ENCODE data around the gene APC2. TPM values are rescaled to one million over a fixed set of nuclear protein-coding genes. Genes with fewer than 3 reads are reported as not detected.

Gene APC2
- total RNA-seq, 1 experiment from 2014 or later = 0.68 TPM

- H3K36me3 Mint-ChIP-seq (ENCODE audit: insufficient read depth in 1 of 3, low read depth in 3 of 3) = peaks cover 35 to 58% (median 53%) of the 10 kb centered on the region in 3 experiments
- no peak overlapping the region for H2BK5ac ChIP-seq (ENCODE audit: insufficient read length, low read length)
- H3K9me3 Mint-ChIP-seq = no peaks in the 10 kb centered on the region
- no peak overlapping the region for H3K14ac ChIP-seq (ENCODE audit: insufficient read depth, low read length)
- H3K9me3 ChIP-seq (ENCODE audit: control insufficient read depth, low read depth, low read length) = no peaks in the 10 kb centered on the region
- no peak overlapping the region for H3T11ph ChIP-seq (ENCODE audit: low read length)
- no CpG with 5 or more reads among the region's 8 CpGs for WGBS (ENCODE audit: extremely low coverage, insufficient read length, low lambda C conversion rate)
- no peak overlapping the region for H2BK12ac ChIP-seq (ENCODE audit: insufficient read length, low read depth, low read length)
- H3K4me1 Mint-ChIP-seq = peaks cover 0 to 20% of the 10 kb centered on the region in 2 experiments
- no peak overlapping the region for H3K23ac ChIP-seq (ENCODE audit: insufficient read length, low read depth, low read length)
- no peaks in the 10 kb centered on the region for H3K27me3 ChIP-seq (ENCODE audit: insufficient read depth, low read length)
- peak overlapping the region in 2 of 3 experiments; percentile 44 to 55; a peak in 2 of 7 replicates for H3K27ac Mint-ChIP-seq
- no peak overlapping the region for H2BK15ac ChIP-seq (ENCODE audit: low read depth, low read length)
- H3K4me3 Mint-ChIP-seq = peak overlapping the region; percentile 96 to 98
- peaks cover 11% of the 10 kb centered on the region; the same call in 1 of the 2 replicates for H3K79me2 ChIP-seq (ENCODE audit: insufficient read depth, low read length)
- no peak overlapping the region for H2BK20ac ChIP-seq (ENCODE audit: low read depth, low read length, poor library complexity, severe bottlenecking)
- H3K4me1 ChIP-seq (ENCODE audit: insufficient read depth, low read length) = no peaks in the 10 kb centered on the region
- no peak overlapping the region for H2AK5ac ChIP-seq (ENCODE audit: insufficient read length, low read length)
- no peaks in the 10 kb centered on the region for H4K20me1 ChIP-seq (ENCODE audit: control insufficient read depth, insufficient read depth, insufficient read length)
- H3K18ac ChIP-seq (ENCODE audit: insufficient read length, low read depth, low read length) = no peak overlapping the region
- no peak overlapping the region for H3K4ac ChIP-seq (ENCODE audit: low read depth, low read length)
- H3K9ac ChIP-seq (ENCODE audit: extremely low read depth, insufficient read length, low read length) = no peak overlapping the region
- no peaks in the 10 kb centered on the region; the same call in 1 of the 2 replicates for H3K27me3 Mint-ChIP-seq (ENCODE audit: low read depth)
- no peak overlapping the region for H2BK120ac ChIP-seq (ENCODE audit: low read depth, low read length, poor library complexity, severe bottlenecking)
- no peak overlapping the region for H3K56ac ChIP-seq (ENCODE audit: insufficient read length, low read depth, low read length)
- no peak for TF ChIP-seq CTCF (conservative IDR thresholded peaks at IDR 0.05)
- H3K4me2 ChIP-seq (ENCODE audit: insufficient read depth, insufficient read length, low read length) = no peak overlapping the region
- H3K27ac ChIP-seq (ENCODE audit: insufficient read length, low read depth, low read length) = no peak overlapping the region
- DNase-seq = no peak
- peaks cover 12% of the 10 kb centered on the region for H3K79me1 ChIP-seq (ENCODE audit: insufficient read depth, low read depth, low read length, poor library complexity, severe bottlenecking)
- no peak overlapping the region for H4K5ac ChIP-seq (ENCODE audit: insufficient read length, low read depth, low read length)
- no peak overlapping the region for H2AFZ ChIP-seq (ENCODE audit: low read length)
- H4K91ac ChIP-seq (ENCODE audit: insufficient read length, low read depth, low read length) = no peak overlapping the region
- peaks cover 5% of the 10 kb centered on the region for H3K23me2 ChIP-seq (ENCODE audit: insufficient read length, low read depth, low read length, poor library complexity, severe bottlenecking)
- no peak overlapping the region for H4K8ac ChIP-seq (replicated peaks; ENCODE audit: insufficient read length, low read depth, low read length)
Measured at GRCh38 chr19:1437609-1438008, 12.3 kb upstream of the APC2 start.
